ENCODE measurements around the gene REM1.
"Not testable (repeated sequence)": the region's sequence is repeated elsewhere in the genome, so short reads cannot be mapped to it uniquely, and the experiment has no call there.

The REM1 gene

GRCh38 chr20:31452575-31452974 is 22.5 kb upstream of the REM1 start:
- TF ChIP-seq SNAI2 (CRISPR knock-in tag; IDR thresholded peaks at IDR 0.05) (no peak), TSHZ2 (CRISPR knock-in tag; IDR thresholded peaks at IDR 0.05) (no peak), TCF4 (CRISPR knock-in tag; IDR thresholded peaks at IDR 0.05; ENCODE audit: borderline replicate concordance) (no peak), ESRRG (CRISPR knock-in tag; IDR thresholded peaks at IDR 0.05) (no peak), PATZ1 (CRISPR knock-in tag; IDR thresholded peaks at IDR 0.05; ENCODE audit: borderline replicate concordance) (no peak), POU6F1 (CRISPR knock-in tag; IDR thresholded peaks at IDR 0.05; ENCODE audit: borderline replicate concordance, low read depth) (no peak)
- ATAC-seq, result no peak

GRCh38 chr20:31454361-31454760 is 20.7 kb upstream of the REM1 start:
- no peak for ATAC-seq
- TF ChIP-seq POU6F1 (CRISPR knock-in tag; IDR thresholded peaks at IDR 0.05; ENCODE audit: borderline replicate concordance, low read depth) (no peak), RARB (CRISPR knock-in tag; IDR thresholded peaks at IDR 0.05) (no peak), OSR1 (CRISPR knock-in tag; IDR thresholded peaks at IDR 0.05) (no peak), ZNF8 (CRISPR knock-in tag; IDR thresholded peaks at IDR 0.05) (no peak), BACH2 (CRISPR knock-in tag; IDR thresholded peaks at IDR 0.05; ENCODE audit: borderline replicate concordance) (no peak), ZC3H10 (CRISPR knock-in tag; IDR thresholded peaks at IDR 0.05) (no peak), PPARA (CRISPR knock-in tag; IDR thresholded peaks at IDR 0.05; ENCODE audit: borderline replicate concordance) (no peak), TSHZ2 (CRISPR knock-in tag; IDR thresholded peaks at IDR 0.05) (no peak), ZFP3 (CRISPR knock-in tag; IDR thresholded peaks at IDR 0.05) (no peak), ZFP30 (CRISPR knock-in tag; IDR thresholded peaks at IDR 0.05) (no peak)

- not testable (repeated sequence) for ATAC-seq
Observed at GRCh38 chr20:31470946-31471345, 4.1 kb upstream of the REM1 start.

GRCh38 chr20:31472395-31473330 is 2.4 kb upstream of the REM1 start:
- ATAC-seq, result no peak
- TF ChIP-seq GLIS3 (CRISPR knock-in tag; IDR thresholded peaks at IDR 0.05) (no peak), CSDC2 (CRISPR knock-in tag; IDR thresholded peaks at IDR 0.05) (no peak), SNAI2 (CRISPR knock-in tag; IDR thresholded peaks at IDR 0.05) (no peak), PATZ1 (CRISPR knock-in tag; IDR thresholded peaks at IDR 0.05; ENCODE audit: borderline replicate concordance) (no peak), BACH2 (CRISPR knock-in tag; IDR thresholded peaks at IDR 0.05; ENCODE audit: borderline replicate concordance) (no peak), ZFP30 (CRISPR knock-in tag; IDR thresholded peaks at IDR 0.05) (no peak), TCF4 (CRISPR knock-in tag; IDR thresholded peaks at IDR 0.05; ENCODE audit: borderline replicate concordance) (no peak), RARB (CRISPR knock-in tag; IDR thresholded peaks at IDR 0.05) (no peak), CREB5 (CRISPR knock-in tag; IDR thresholded peaks at IDR 0.05; ENCODE audit: low read depth) (no peak), PPARA (CRISPR knock-in tag; IDR thresholded peaks at IDR 0.05; ENCODE audit: borderline replicate concordance) (no peak), ZNF565 (CRISPR knock-in tag; conservative IDR thresholded peaks at IDR 0.05; ENCODE audit: low read depth) (no peak), ISL1 (CRISPR knock-in tag; IDR thresholded peaks at IDR 0.05) (no peak)
